GM21390 (cell line): ENCODE results near the gene FAM229A.
A peak's percentile ranks its signal among the peaks of the same experiment; 100 is the strongest.
"Not testable (repeated sequence)": the region's sequence is repeated elsewhere in the genome, so short reads cannot be mapped to it uniquely, and the experiment has no call there.

Experiments used
- ATAC-seq: cut with Tn5 transposase; IDR thresholded peaks from one replicate; pipeline ENCODE4 v1.9.1; 2021; ENCODE audit not compliant: unreplicated experiment

FAM229A gene, protein sequence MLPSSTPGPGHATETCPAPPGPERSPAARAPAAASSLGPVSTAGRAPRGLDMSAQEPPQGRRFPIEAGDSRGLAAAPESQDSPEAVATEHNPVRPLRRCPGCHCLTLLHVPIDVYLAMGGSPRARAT

DNA sequence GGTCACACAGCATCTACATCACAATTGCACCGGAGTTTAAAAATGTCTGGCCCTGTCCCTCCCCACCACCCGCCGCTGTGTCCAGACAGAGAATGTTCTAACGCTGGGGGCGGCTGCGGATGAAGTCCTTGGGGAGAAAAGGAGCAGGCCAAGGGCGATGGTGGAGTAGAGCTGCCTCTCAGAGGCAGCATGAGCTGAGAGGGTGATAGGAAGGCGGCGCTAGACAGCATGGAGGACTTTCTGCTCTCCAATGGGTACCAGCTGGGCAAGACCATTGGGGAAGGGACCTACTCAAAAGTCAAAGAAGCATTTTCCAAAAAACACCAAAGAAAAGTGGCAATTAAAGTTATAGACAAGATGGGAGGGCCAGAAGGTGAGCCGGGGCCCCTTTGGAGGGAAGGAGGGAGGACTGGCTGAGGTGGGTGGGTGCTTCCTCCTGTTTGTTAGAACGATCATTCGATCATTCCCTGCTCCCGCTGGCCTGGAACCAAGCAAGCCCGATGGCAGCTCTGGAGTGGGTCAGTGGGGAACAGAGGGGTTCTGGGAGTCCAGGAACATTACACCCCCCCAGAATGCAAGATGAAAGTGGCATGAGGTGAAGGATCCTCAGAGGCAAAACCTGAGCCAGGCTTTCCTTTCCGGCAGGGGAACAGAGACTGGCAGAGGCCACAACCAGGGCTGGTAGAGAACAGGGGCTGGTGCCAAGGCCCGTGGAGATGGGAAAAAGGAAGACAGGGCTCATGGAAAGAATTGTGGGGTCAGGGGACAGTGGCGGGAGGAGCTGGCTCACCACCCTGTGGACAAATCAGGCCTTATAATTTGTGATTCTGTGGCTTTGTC, at the start of gene FAM229A, which contains the start of gene TSSK3:
TSS of gene FAM229A (minus strand) at position 12 of the 840 bp plus-strand sequence. CDS start 394 bp downstream, outside the sequence.
TSS of gene TSSK3 (plus strand) at position 66 of the 840 bp plus-strand sequence. CDS start at position 229, 163 bp downstream.
- no peak for ATAC-seq

DNA sequence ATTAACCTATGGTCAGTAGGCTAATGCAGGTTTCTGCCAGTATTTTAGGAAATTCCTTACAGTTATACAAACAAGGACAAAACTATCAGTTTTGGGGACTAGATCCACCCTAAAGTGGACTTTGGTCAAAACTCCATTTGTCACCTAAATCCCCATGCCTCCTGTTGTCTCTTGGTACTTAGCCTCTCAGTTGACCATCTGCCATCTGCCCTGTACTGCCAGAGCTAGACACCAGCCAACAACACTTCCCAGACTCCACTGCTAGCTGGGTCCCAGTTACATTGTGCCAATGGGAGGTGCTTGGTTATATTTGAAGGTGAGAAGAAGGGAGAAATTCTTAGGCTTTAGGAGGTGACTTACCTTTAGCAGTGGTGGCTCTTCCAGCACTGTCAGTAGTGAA, 49.0 kb upstream of the FAM229A start:
- no peak for ATAC-seq

DNA sequence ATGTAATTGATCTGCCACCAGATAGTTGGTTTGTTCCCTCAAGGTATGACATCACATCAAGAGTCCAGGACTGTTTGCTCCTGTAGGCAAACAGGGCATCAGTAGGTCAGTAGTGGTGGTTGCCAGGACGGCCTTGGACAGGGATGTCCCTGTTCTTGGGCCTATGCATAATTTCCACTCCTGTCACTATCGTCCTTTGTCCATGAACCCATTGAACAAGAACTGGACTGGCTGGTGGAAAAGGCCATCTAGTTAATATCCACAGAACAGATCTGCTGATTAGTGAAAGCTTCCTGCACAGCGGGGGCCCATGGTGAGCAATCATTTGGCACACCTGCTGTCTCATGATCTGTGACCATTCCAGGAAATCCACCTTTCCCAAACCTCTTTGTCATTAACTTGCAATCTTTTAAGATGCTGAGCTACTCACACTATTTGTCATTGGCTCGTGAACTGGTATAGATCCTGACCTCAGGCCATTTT, 44.4 kb upstream of the FAM229A start:
- no peak for ATAC-seq

DNA sequence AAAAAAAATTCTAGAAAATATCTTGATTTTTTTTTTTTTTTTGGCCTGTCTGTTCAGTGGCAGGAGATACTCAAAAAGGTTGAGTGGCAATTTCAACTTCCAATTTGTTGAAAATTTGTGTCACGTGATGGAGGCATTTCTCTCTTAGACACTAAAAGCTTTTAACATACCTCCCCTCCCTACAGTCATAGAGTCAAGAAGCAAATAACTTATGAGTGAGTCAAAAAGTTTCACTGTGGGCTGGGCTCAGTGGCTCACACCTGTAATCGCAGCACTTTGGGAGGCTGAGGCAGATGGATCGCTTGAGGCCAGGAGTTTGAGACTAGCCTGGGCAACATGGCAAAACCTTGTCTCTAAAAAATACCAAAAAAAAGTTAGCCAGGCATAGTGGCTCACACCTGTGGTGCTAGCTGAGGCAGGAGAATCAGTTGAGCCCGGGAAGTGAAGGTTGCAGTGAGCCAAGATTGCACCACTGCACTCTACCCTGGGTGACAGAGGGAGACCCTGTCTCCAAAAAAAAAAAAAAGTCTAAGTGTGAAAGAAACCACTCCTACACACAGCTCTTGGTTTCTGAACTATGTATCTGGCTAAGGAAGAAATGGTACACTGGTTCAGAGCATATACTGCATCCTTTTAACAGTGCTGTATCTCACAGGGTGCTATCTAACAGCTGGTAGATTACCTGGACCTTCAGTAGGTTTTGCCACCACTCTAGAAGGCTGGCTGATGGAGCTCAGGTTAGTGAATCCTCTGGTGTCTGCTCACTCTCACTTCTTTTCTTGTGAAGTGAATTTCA, 43.6 kb upstream of the FAM229A start:
- ATAC-seq: no peak

DNA sequence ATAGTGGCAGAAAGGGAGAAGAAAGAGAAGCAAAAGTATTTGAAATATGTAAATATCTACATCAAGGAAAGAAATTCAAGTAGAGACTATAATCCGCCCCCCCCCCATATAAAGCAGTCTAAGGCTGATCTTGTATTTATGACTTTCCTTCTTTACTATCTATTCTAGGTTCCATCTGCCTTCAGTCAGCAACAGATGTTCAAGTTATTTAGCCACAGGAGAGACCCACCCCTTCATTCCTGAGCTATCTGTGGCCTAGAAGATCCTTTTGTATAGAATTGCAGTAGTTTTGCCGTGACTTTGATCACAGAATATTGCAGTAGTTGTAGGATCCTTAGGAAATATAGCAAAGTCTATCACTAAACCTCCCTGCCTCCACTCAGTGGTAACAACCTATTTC, 42.7 kb upstream of the FAM229A start:
- ATAC-seq: no peak

DNA sequence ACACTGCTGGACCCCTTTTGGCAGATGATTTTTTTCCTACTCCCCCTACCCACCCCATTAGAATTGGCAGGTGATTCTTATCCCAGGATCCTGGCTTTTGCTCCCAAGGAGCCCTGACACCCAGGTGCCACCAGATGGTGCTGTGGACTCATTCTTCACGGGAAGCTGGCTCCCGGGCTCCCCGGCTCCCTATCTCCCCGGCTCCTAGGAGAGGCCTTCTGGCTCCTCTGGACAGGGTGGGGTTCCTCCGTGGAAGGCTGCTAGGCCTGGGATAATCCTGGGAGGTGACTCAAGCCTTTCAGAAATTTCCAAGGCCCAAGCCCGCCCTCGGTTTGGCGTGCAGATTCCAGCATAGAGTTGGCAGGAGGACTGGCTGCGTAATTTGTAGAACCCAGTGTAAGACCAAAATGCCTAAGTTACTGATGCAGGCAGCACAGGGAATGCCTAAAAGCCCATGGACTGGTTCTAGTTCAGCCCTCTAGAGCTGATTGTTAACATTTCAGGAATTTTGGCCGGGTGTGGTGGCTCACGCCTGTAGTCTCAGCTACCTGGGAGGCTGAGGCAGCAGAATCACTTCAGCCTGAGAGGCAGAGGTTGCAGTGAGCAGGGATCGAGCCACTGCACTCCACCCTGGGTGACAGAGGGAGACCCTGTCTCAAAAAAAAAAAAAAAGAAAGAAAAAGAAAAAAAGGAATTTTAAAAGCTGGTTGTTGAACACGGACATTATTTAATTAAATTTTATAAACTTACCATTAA, 38.8 kb upstream of the FAM229A start:
- ATAC-seq: no peak

DNA sequence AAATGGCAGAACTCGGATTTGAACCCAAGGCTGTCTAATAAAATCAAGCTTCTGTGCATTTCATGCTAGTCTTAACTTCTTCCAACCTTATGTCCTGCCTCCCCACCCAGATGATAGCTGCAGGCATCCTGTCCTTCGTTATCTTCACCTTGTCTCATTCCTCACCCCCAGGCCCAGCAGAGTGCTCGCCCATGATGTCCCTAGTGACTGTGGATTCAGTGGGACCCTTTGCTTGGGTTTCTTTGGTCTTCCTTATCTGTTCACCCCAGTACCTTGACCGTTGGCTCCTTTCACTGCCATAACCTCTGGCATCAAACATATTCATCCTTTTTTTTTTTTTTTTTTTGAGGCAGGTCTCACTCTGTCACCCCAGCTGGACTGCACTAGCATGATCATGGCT, 37.6 kb upstream of the FAM229A start:
- no peak for ATAC-seq

DNA sequence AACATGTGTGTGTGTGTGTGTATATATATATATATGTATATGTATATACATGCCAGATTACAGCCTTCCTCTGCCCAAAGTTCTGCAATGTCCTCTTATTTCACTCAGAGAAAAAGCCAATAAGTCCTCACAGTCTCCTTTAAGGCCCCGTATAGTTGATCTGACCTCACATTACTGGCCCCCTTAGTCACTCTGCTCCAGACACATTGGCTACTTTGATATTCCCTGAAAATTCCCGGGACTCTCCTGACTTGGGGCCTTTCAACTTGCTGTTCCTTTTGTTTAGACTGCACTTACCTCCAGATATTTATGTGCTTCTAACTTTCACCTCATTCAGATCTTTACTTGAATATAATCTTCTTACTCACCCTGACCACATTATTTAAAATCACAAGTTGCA, 36.1 kb upstream of the FAM229A start:
- ATAC-seq: no peak

DNA sequence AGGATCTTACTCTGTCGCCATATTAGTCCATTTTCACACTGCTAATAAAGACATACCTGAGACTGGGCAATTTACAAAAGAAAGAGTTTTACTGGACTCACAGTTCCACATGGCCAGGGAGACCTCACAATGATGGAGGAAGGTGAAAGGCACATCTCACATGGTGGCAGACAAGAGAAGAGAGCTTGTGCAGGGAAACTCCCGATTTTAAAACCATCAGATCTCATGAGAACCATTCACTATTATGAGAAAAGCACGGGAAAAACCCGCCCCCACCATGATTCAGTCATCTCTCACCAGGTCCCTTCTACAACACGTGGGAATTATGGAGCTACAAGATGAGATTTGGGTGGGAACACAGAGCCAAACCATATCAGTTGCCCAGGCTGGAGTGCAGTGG, 34.2 kb upstream of the FAM229A start:
- not testable (repeated sequence) for ATAC-seq

DNA sequence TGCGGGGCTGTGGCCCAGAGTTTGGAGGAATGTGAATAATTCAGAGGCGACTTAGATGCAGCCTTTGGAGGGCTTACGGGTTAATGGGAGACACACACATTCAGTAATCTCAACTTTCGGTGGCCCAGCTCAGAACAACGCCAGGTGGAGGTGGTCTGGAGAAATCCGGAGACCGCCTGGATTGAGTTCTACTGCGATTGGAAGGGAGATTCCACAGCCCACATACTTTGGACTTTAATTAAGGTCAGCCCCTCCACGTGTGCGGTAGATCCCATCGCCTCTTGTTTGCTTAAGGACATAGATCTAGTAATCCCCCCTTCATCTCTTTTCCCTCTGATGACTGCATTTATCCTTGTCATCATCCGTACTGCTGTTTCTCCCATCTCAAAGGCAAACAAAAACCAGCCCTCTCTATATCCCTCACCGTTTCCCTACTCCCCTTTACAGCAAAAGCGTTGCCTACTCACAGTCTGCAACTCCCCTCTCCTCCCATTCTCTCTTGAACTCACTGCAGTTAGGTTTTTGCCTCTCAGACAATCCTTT, 32.7 kb upstream of the FAM229A start:
- ATAC-seq: peak; percentile 1

DNA sequence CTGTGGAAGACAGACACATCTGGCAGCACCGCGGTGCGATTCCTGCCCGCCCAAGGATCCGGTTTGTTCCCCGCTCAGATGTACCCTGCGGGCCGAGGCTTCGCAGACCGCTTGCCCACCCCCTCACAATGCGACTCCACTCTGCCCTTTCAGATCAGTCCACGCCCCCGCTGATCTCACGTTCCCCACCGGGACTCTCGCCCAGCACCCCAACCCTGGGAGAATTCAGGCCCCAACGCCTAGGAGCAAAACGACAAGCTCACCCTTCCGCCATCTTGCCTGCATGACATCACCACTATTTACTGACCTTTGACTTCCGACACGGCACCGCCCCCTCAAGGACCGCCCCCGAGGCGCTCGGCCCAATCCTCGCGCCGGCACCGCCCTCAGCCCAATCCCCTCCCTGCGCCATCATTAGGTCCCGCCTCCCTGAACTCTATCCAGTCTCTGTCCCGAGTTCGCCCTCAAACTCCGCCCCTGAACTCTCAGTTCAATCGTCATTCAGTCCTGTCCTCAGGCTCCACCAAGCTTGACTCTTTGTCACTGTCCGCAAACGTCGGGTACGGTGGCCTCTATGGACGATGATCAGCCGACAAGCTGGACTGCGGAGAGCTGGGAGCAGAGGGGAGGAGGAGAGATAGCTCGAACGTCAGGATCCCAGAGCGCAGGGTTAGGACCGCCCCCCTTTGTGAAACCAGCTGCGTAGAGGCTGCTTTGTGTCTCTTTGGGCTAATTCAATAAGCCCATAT, 32.0 kb upstream of the FAM229A start, which contains the start of gene BSDC1:
TSS of gene BSDC1 (minus strand) at position 301 of the 749 bp plus-strand sequence. CDS start at position 274, 27 bp downstream.
- peak; percentile 95 for ATAC-seq

DNA sequence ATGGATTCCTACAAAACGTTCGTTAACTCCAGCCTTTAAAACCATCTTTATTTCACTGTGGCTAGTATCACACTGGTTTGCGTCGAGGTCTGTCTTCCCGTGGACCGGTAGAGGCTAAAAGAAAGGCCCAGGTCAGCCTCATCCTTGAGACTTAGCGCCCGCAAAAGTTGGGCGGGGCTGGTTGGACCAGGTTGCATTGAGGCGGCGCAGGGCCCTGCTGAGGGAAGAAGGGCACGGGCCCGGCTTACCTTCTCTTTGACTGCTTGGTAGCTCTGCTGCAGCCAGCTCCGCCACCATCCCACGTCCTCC, 31.5 kb upstream of the FAM229A start:
- peak; percentile 7 for ATAC-seq

DNA sequence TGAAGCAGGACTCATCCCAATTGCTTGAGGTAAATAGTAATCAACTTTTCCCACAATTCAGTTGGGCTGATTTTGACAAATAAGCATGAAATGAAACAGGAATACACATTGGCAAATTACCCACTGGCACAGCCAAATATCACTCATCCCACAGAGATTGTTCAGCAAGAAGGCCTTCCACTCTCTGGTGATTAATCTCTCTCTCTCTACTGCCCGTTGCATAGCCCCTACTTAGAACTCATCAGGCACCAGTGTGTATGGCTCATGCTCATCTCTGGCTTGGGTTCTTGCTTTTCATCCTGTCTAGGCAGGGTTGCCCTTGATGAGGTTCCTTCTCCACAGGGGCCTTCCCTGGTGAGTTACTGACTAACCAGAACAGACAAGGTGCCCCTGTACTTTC, 30.9 kb upstream of the FAM229A start:
- no peak for ATAC-seq

DNA sequence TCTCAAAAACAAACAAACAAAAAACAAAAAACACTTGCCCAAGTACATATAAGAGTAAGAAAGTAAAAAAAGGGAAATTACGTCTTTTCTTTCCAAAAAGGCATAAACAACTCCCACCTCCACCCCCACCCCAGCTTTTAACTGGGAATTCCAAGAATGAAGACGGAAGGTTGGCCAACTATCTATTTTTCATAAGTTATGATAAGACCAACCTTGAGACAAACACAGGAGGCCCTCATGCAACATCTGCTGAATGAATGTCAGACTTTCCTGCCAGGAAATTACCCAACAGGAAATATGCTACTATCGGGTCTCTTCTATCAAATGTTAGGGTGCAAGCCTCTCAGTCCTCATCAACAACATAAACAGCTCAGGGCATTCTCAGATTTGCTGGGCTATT, 30.0 kb upstream of the FAM229A start:
- ATAC-seq: no peak

DNA sequence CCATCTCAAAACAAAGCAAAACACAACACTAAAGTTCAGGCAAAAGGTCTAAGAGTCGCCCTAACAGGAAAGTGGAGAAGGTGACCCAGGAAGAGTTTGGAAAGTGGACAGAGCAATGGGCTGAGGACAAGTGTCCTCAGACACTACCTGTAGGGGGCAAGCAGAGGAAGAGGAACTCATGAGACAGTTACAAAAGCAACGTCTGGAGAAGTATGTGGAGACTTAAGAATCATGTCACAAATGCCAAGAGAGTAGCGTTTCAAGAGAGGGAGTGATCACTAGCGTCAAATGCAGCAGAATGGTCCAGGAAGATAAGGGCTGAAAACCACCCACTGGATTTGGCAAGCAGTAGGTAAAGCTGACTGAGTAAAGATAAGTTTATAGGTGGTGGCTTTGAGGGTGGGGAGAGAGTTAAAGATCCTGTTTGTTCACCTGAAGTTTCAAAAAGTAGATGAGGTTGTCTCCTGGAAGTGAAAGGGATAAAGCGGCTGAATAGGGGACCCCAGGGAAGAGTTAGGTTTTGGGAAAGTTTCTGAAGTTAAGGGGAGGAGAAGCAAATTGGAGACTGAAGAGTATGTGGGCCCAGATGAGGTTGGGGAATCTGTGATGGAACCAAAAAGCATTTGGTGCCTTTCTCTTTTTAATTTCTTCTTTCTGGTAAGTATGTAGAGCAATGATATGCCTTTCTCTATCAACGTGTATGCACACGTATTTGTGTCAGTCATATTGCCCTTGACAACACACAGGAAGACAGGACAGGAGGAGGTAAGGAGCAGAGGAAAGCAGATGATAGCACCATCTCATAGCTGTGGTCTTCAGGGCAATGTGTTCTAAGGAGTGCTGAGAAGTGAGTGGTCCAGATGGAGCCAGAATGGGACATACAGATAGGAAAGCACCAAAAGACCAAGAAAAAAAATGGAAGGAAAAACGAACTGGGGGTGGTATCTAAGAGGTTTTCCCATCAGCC, 28.9 kb upstream of the FAM229A start:
- ATAC-seq: no peak

DNA sequence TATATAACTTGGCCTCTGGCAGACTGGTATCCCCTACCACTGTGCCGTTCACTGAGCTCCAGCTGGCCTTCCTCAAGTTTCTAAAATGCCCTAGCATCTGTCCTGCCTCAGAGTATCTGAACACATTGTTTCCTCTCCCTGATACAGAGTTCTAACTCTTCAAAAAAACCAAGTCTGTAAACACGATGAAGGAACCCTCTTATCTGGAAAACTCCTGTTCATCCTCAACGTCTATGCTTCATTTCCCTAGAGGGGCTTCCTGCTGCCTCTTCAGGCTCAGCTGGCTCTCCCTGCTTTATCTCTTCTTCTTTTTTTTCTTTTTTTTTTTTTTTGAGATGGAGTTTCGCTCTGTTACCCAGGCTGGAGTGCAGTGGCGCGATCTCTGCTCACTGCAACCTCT, 26.4 kb upstream of the FAM229A start:
- ATAC-seq: no peak

DNA sequence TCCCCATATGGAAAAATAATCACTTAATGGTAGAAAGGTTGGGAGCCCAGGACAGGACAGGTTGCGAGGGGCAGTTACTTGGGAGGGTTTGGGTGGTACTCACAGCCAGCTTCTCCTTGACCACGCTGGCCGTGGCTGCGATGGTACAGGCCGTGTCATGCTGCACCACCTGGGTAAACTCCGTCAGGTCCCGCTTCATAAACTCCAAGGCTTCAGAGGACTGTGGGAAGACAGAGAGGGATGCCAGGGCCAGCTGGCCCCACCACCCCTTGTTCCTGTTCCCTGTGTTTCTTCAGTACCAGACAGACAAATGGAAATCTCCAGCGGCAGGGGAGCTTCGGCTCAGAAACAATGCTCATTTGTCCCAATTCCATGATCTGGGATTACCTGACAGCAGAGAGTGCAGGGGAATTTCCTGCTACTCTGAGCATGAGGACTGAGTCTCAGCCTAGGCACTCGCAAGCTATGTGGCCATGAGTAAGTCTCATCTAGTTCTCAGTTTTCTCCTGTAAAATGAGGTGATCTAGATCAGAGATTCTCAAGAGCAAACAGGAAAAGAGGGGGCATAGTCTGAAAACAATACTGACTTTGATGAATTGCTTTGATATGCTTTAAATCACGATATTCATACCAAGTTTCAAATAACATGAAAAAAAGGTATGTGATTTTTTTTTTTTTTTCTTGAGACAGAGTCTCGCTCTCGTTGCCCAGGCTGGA, 24.5 kb upstream of the FAM229A start:
- no peak for ATAC-seq

DNA sequence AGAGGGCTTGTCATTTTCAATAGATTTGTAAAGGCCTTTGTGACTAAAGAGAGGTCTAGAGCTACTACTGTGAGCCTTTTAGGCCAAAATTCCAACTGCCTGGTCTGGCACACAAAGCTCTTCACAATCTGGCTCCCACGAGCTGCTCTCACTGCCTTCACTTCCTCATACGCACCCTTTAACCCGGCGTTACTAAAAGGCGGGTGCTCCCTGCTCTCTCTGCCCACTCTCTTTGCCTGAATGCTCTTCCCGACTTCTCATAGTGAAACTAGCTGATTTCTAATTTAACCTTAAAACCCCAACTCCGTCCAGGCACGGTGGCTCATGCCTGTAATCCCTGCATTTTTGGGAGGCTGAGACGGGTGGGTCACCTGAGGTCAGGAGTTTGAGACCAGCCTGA, 17.8 kb upstream of the FAM229A start:
- ATAC-seq: no peak
